K562 (cell line): ENCODE data around the gene NUCKS1. TPM values are rescaled to one million over a fixed set of nuclear protein-coding genes. Genes with fewer than 3 reads are reported as not detected.

Source experiments
- ATF7 ChIP-seq: fragments of 450-650 bp; IDR thresholded peaks from 2 replicates; pipeline ENCODE4 v1.7.1; 2014; ENCODE audit warnings: mild to moderate bottlenecking, moderate library complexity
- BRD4 ChIP-seq: fragments of 200-600 bp; sonication (generic); IDR thresholded peaks from 2 replicates; pipeline ENCODE4 v1.6.1; 2017; ENCODE audit warnings: inconsistent platforms
- EHMT2 ChIP-seq: fragments of 450-650 bp; IDR thresholded peaks from 2 replicates; pipeline ENCODE4 v1.6.1; 2018; ENCODE audit warnings: antibody characterized with exemption
- FOXA3 ChIP-seq, 2 experiments: fragments of 450-650 bp in 1 of 2; sonication (generic) in 1 of 2; formaldehyde crosslinking; IDR thresholded peaks in 1 of 2; conservative IDR thresholded peaks in 1 of 2; 2 replicates each; pipeline versions ENCODE4 v1.4.0 to v1.8.0; 2020 to 2022; ENCODE audit warnings: mild to moderate bottlenecking in 2 of 2, missing genetic modification reagents in 1 of 2
- FOXJ2 ChIP-seq: fragments of 200-800 bp; sonication (Bioruptor generic); IDR thresholded peaks from 2 replicates; pipeline ENCODE4 v1.6.1; 2016; ENCODE audit warnings: missing genetic modification characterization, missing compliant biosample characterization
- GTF2A2 ChIP-seq: IDR thresholded peaks from 2 replicates; pipeline ENCODE4 v1.6.1; 2016; ENCODE audit warnings: mild to moderate bottlenecking, missing genetic modification characterization, missing compliant biosample characterization
- GTF2E2 ChIP-seq: fragments of 200-800 bp; sonication (Bioruptor generic); IDR thresholded peaks from 2 replicates; pipeline ENCODE4 v1.6.1; 2016; ENCODE audit warnings: missing genetic modification characterization, missing compliant biosample characterization
- HBP1 ChIP-seq: fragments of 450-650 bp; formaldehyde crosslinking; IDR thresholded peaks from 2 replicates; pipeline ENCODE4 v1.4.0; 2022; ENCODE audit warnings: missing genetic modification characterization
- HNRNPH1 ChIP-seq: fragments of 200-400 bp; formaldehyde crosslinking; optimal IDR thresholded peaks from 2 replicates; pipeline ENCODE3; 2017; ENCODE audit warnings: low read depth, mild to moderate bottlenecking, low read length, moderate library complexity
- MBD2 ChIP-seq: sonication (generic); IDR thresholded peaks from 2 replicates; pipeline ENCODE4 v1.6.1; 2016; ENCODE audit warnings: low read depth, borderline replicate concordance
- NCOR1 ChIP-seq: fragments of 450-650 bp; IDR thresholded peaks from 2 replicates; pipeline ENCODE4 v1.6.1; 2016; ENCODE audit warnings: mild to moderate bottlenecking, moderate library complexity
- NONO ChIP-seq, 2 experiments: fragments of 200-400 bp in 1 of 2; fragments of 450-650 bp in 1 of 2; formaldehyde crosslinking in 1 of 2; IDR thresholded peaks; 2 replicates each; pipeline ENCODE4 v1.6.1; 2017; ENCODE audit warnings: low read depth in 2 of 2, mild to moderate bottlenecking in 2 of 2, moderate library complexity in 2 of 2, low read length in 1 of 2
- NR2C2 ChIP-seq, 2 experiments: fragments of 200-800 bp in 1 of 2; sonication (Bioruptor generic) in 1 of 2; sonication (generic) in 1 of 2; formaldehyde crosslinking in 1 of 2; IDR thresholded peaks; 2 replicates each; pipeline versions ENCODE4 v1.6.1 to v1.8.0; 2016 to 2022; ENCODE audit warnings: mild to moderate bottlenecking in 1 of 2, missing compliant biosample characterization in 1 of 2, missing genetic modification characterization in 1 of 2, missing genetic modification reagents in 1 of 2
- NR2F6 ChIP-seq: fragments of 450-650 bp; formaldehyde crosslinking; IDR thresholded peaks from 2 replicates; pipeline ENCODE4 v1.4.0; 2020; ENCODE audit warnings: mild to moderate bottlenecking
- SMARCE1 ChIP-seq: fragments of 450-650 bp; IDR thresholded peaks from 2 replicates; pipeline ENCODE4 v1.7.1; 2016; ENCODE audit warnings: mild to moderate bottlenecking
- SREBF2 ChIP-seq: sonication (generic); formaldehyde crosslinking; IDR thresholded peaks from 2 replicates; pipeline ENCODE4 v1.4.0; 2020; ENCODE audit warnings: mild to moderate bottlenecking, missing genetic modification reagents
- TCF15 ChIP-seq: fragments of 250-450 bp; sonication (Bioruptor Pico); IDR thresholded peaks from 2 replicates; pipeline ENCODE4 v1.8.0; 2022; ENCODE audit warnings: moderate library complexity, mild to moderate bottlenecking, inconsistent platforms
- ZBTB12 ChIP-seq: fragments of 250-450 bp; sonication (Bioruptor Pico); IDR thresholded peaks from 2 replicates; pipeline ENCODE4 v1.4.0; 2020
- ZFP36 ChIP-seq: fragments of 150-350 bp; IDR thresholded peaks from 2 replicates; pipeline ENCODE4 v1.6.1; 2018; ENCODE audit warnings: low read length, low read depth; ENCODE audit not compliant: partially characterized antibody
- ZNF561 ChIP-seq: fragments of 450-650 bp; formaldehyde crosslinking; conservative IDR thresholded peaks from 2 replicates; pipeline ENCODE4 v1.4.0; 2020; ENCODE audit warnings: mild to moderate bottlenecking, moderate library complexity
- polyA plus RNA-seq, 8 experiments: library from polyadenylated mRNA; depleted of rRNA in 4 of 8; stranded (reverse) in 5 of 8; unstranded in 3 of 8; fragments of >200 nt; fragmentation: Nextera tagmentation in 2 of 8; fragmentation: Illumina TruSeq in 1 of 8; extraction: Ambion mirVana in 2 of 8; extraction: Trizol in 1 of 8; gene quantifications; 2 replicates each; pipeline versions ENCODE4 v1.2.1 to v1.2.3, GENCODE V29; 2011 to 2014; ENCODE audit warnings: inconsistent platforms in 1 of 8, missing spikeins in 1 of 8
- total RNA-seq, 7 experiments: library from RNA; depleted of rRNA in 6 of 7; stranded (reverse); fragments of >200 nt in 6 of 7; fragmentation: Illumina TruSeq in 2 of 7; extraction: Trizol in 2 of 7; gene quantifications; 2 replicates each; pipeline versions ENCODE4 v1.2.1 to v1.2.3, GENCODE V29; 2011 to 2021; ENCODE audit warnings: low replicate concordance in 1 of 7

The NUCKS1 gene
- total and polyA plus RNA-seq, 9 of the 15 experiments (the other 6 are each of a cell fraction or from before 2014, with no cell fraction given), result 66.7 to 244 (median 149) TPM

GRCh38 chr1:205750138-205751035 lies at the start of gene NUCKS1 (continued):
- TF ChIP-seq MBD2, result peak; percentile 98
- 0 out of 4 replicates have a peak, but pooled peaks of 1 of the 2 experiments have one; percentile 28 for TF ChIP-seq FOXA3 (CRISPR knock-in tag; conservative IDR thresholded peaks at IDR 0.05 in 1 of 2, IDR thresholded peaks at IDR 0.05 in 1 of 2)
- TF ChIP-seq HBP1, result 0 out of 2 replicates have a peak, but pooled peaks have one; percentile 62
- TF ChIP-seq NR2F6 (CRISPR knock-in tag), result peak; percentile 2; the same call in 1 of the 2 replicates
- TF ChIP-seq GTF2E2 (tag), result peak; percentile 81; the same call in 1 of the 2 replicates
- TF ChIP-seq ZBTB12 (CRISPR knock-in tag), result peak; percentile 78
- TF ChIP-seq ZNF561, result no peak; the same call in 1 of the 2 replicates
- no peak for TF ChIP-seq SREBF2 (CRISPR knock-in tag)
- TF ChIP-seq TCF15, result no peak
- TF ChIP-seq BRD4, result peak; percentile 99
- peak; percentile 62 for TF ChIP-seq NCOR1
- peak; percentile 85 for TF ChIP-seq ATF7
- TF ChIP-seq NR2C2 (CRISPR knock-in tag; IDR thresholded peaks at IDR 0.05), result 0 out of 2 replicates have a peak, but pooled peaks have one; percentile 40
- TF ChIP-seq NR2C2 (tag; IDR thresholded peaks at IDR 0.05), result peak; percentile 93
- peak; percentile 75 for TF ChIP-seq FOXJ2 (tag)
- no peak for TF ChIP-seq HNRNPH1
- TF ChIP-seq EHMT2, result peak; percentile 80
- 0 out of 4 replicates have a peak, but pooled peaks of 1 of the 2 experiments have one; percentile 12 for TF ChIP-seq NONO (IDR thresholded peaks at IDR 0.05; ENCODE audit: low read depth in 2 of 2, low read length in 1 of 2)
- TF ChIP-seq GTF2A2 (tag), result peak; percentile 73; the same call in 1 of the 2 replicates
- peak; percentile 2 for TF ChIP-seq ZFP36
- TF ChIP-seq SMARCE1, result 0 out of 2 replicates have a peak, but pooled peaks have one; percentile 18
